Astrocyte of the spinal cord (primary cell): ENCODE results near the gene DNAH11.

Source experiments
- DNase-seq: peaks from one replicate; pipeline ENCODE4 v3.0.0; 2011; ENCODE audit warnings: low read depth, low spot score
- H3K4me3 ChIP-seq: 2 replicates; pipeline ENCODE4 v1.5.1; 2011; ENCODE audit warnings: low read depth, mild to moderate bottlenecking, low read length, moderate library complexity
- CTCF ChIP-seq: IDR thresholded peaks from 2 replicates; pipeline ENCODE4 v1.5.1; 2012; ENCODE audit warnings: low read depth, mild to moderate bottlenecking, low read length, inconsistent platforms
- in situ Hi-C: cut with HindIII; loops from 2 replicates; pipeline ENCODE4 v1.10.0; 2017; ENCODE audit warnings: low sequenced_read_pairs

The DNAH11 gene

GRCh38 chr7:21702303-21702702 lies 159.5 kb downstream of the DNAH11 start:
- no peak for DNase-seq
- in situ Hi-C loops, result no loop called here
- no peak for TF ChIP-seq CTCF

GRCh38 chr7:21704359-21704758 lies 161.5 kb downstream of the DNAH11 start:
- no peak overlapping the region for H3K4me3 ChIP-seq
- TF ChIP-seq CTCF, result no peak
- in situ Hi-C loops, result no loop called here
- no peak for DNase-seq

More at GRCh38 chr7:21702303-21702702, 159.5 kb downstream of the DNAH11 start:
- H3K4me3 ChIP-seq, result no peak overlapping the region

- no peak for TF ChIP-seq CTCF
- H3K4me3 ChIP-seq, result no peak overlapping the region
- no peak for DNase-seq
- in situ Hi-C loops, result no loop called here
Observed at GRCh38 chr7:21706131-21706530, 163.3 kb downstream of the DNAH11 start.

- TF ChIP-seq CTCF, result no peak
- in situ Hi-C loops, result no loop called here
Observed at GRCh38 chr7:21707566-21707965, 164.7 kb downstream of the DNAH11 start.

GRCh38 chr7:21708096-21708495 lies 165.3 kb downstream of the DNAH11 start:
- H3K4me3 ChIP-seq, result no peak overlapping the region
- in situ Hi-C loops, result no loop called here
- DNase-seq, result no peak
- TF ChIP-seq CTCF, result no peak

More at GRCh38 chr7:21707566-21707965, 164.7 kb downstream of the DNAH11 start:
- no peak for DNase-seq
- no peak overlapping the region for H3K4me3 ChIP-seq

GRCh38 chr7:21717323-21717722 lies 174.5 kb downstream of the DNAH11 start:
- in situ Hi-C loops, result no loop called here
- TF ChIP-seq CTCF, result no peak
- H3K4me3 ChIP-seq, result no peak overlapping the region
- DNase-seq, result no peak

- H3K4me3 ChIP-seq, result no peak overlapping the region
- in situ Hi-C loops, result no loop called here
- DNase-seq, result no peak
- TF ChIP-seq CTCF, result no peak
Observed at GRCh38 chr7:21718391-21718790, 175.6 kb downstream of the DNAH11 start.
